GM21576 (cell line): ENCODE measurements around the gene PDZK1IP1.
"Not testable (repeated sequence)": the region's sequence is repeated elsewhere in the genome, so short reads cannot be mapped to it uniquely, and the experiment has no call there.

Experiments
- ATAC-seq: cut with Tn5 transposase; IDR thresholded peaks from one replicate; pipeline ENCODE4 v1.9.1; 2021; ENCODE audit warnings: mild to moderate bottlenecking, moderate library complexity; ENCODE audit not compliant: unreplicated experiment

The PDZK1IP1 gene

DNA sequence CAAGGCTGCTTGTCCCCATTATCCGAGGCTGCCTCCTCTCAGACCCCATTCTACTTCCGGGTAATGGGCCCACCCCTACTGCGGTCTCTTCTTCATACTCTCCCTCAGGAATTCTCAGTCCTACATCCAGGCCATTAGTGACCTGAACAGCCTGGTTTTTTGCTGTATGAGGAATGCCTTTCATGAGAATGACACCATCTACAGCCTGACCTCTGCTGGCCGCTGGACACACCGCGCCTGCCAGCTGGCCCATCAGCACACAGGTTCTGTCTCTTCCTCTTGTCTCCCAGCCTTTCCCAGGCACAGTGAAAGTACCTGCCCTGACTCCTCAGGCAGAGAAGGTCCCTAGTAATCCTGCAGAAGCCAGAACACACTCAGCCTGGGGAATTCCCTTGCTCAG is 46.2 kb downstream of the PDZK1IP1 start:
- not testable (repeated sequence) for ATAC-seq

- not testable (repeated sequence) for ATAC-seq
Measured at GRCh38 chr1:47140358-47140757, 49.5 kb downstream of the PDZK1IP1 start.

- ATAC-seq: no peak
Measured at GRCh38 chr1:47137925-47138615, 51.8 kb downstream of the PDZK1IP1 start.

DNA sequence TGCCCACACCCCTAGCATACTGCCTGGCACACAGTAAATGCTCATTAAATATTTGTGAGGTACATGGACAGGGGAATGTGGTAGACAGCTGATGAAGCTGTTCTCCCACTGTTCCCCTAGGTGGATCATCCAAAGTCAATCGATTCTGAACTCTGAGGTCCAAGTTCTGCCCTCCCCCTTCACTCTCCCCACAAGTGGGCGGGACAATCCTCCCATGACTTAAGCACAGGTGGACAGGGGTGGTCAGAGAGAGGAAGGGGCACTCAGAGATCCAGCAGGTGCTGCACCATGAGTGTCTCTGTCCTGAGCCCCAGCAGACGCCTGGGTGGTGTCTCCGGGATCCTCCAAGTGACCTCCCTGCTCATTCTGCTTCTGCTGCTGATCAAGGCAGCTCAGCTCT is 52.6 kb downstream of the PDZK1IP1 start, which contains the start of gene CYP4A22:
Gene CYP4A22, plus strand, starts transcription at position 244 of the 400 bp plus-strand sequence. Its CDS starts 45 bp downstream, at position 289.
- ATAC-seq: no peak
